Fibroblast of mammary gland (primary cell): ENCODE measurements around the gene FAM184B.

ENCODE experiments used
- DNase-seq: peaks from one replicate; pipeline ENCODE4 v3.0.0-alpha.2; 2010; ENCODE audit warnings: low read depth
- H3K4me3 ChIP-seq: 2 replicates; pipeline ENCODE4 v1.5.1; 2011; ENCODE audit warnings: low read depth, mild to moderate bottlenecking, low read length, moderate library complexity; ENCODE audit not compliant: control insufficient read depth
- CTCF ChIP-seq: conservative IDR thresholded peaks from 2 replicates; pipeline ENCODE4 v1.5.1; 2011; ENCODE audit warnings: low read depth, low read length, inconsistent platforms; ENCODE audit not compliant: control insufficient read depth, insufficient read depth

Gene FAM184B

GRCh38 chr4:17766826-17767458 lies 14.5 kb downstream of the FAM184B start:
- H3K4me3 ChIP-seq: no peak overlapping the region
- no peak for TF ChIP-seq CTCF
- DNase-seq: no peak

- DNase-seq: no peak
- no peak overlapping the region for H3K4me3 ChIP-seq
- TF ChIP-seq CTCF: no peak
These were observed 15.7 kb downstream of the FAM184B start for GRCh38 chr4:17765514-17766286.

GRCh38 chr4:17763931-17764330 lies 17.5 kb downstream of the FAM184B start:
- TF ChIP-seq CTCF: no peak
- no peak overlapping the region for H3K4me3 ChIP-seq
- DNase-seq: no peak

- no peak for DNase-seq
- TF ChIP-seq CTCF: no peak
These were observed 18.0 kb downstream of the FAM184B start for GRCh38 chr4:17763416-17763815.

GRCh38 chr4:17762726-17763125 lies 18.7 kb downstream of the FAM184B start:
- DNase-seq: peak; percentile 74
- no peak overlapping the region for H3K4me3 ChIP-seq
- TF ChIP-seq CTCF: peak; percentile 37

More at GRCh38 chr4:17763416-17763815, 18.0 kb downstream of the FAM184B start:
- H3K4me3 ChIP-seq: no peak overlapping the region

GRCh38 chr4:17761062-17761461 lies 20.4 kb downstream of the FAM184B start:
- no peak for DNase-seq
- no peak for TF ChIP-seq CTCF
- H3K4me3 ChIP-seq: no peak overlapping the region
